HL-60 (cell line): ENCODE measurements around the gene ARHGEF17.

Experiments used
- DNase-seq, 2 experiments: peaks; one replicate each; pipeline ENCODE4 v3.0.0-alpha.2; 2010 to 2020; ENCODE audit warnings: low read depth in 1 of 2, low spot score in 1 of 2
- H3K27ac ChIP-seq: fragments of 250-450 bp; sonication (Bioruptor Pico); replicated peaks from 2 replicates; pipeline ENCODE4 v1.5.1; 2020; ENCODE audit warnings: mild to moderate bottlenecking, moderate library complexity
- H3K27me3 ChIP-seq: fragments of 250-450 bp; sonication (Bioruptor Pico); 2 replicates; pipeline ENCODE4 v1.5.1; 2021; ENCODE audit warnings: mild to moderate bottlenecking, moderate library complexity; ENCODE audit not compliant: insufficient read depth, poor library complexity, severe bottlenecking
- H3K4me3 ChIP-seq: replicated peaks from 2 replicates; pipeline ENCODE4 v1.5.1; 2011; ENCODE audit warnings: mild to moderate bottlenecking, control low read depth, low read length; ENCODE audit not compliant: insufficient read depth
- CTCF ChIP-seq: IDR thresholded peaks from one replicate; pipeline ENCODE4 v1.5.1; 2011; ENCODE audit warnings: low read length, control low read depth, inconsistent platforms; ENCODE audit not compliant: insufficient read depth
- GABPA ChIP-seq: IDR thresholded peaks from 2 replicates; pipeline ENCODE4 v1.6.1; 2012; ENCODE audit warnings: low read depth
- POLR2AphosphoS5 ChIP-seq: IDR thresholded peaks from 2 replicates; pipeline ENCODE4 v1.6.1; 2012; ENCODE audit warnings: low read depth
- SPI1 ChIP-seq: IDR thresholded peaks from 2 replicates; pipeline ENCODE4 v1.6.1; 2012; ENCODE audit warnings: low read depth, mild to moderate bottlenecking, borderline replicate concordance
- TF ChIP-seq, protein P1 (sequence below): IDR thresholded peaks from 2 replicates; pipeline ENCODE4 v1.6.1; 2012; ENCODE audit warnings: low read depth; ENCODE audit not compliant: insufficient replicate concordance

ARHGEF17 gene

GRCh38 chr11:73281201-73281741 is 26.8 kb upstream of the ARHGEF17 start:
- TF ChIP-seq SPI1 (0 out of 2 replicates have a peak, but pooled peaks have one; percentile 29), POLR2AphosphoS5 (no peak)
- H3K27me3 ChIP-seq = no peaks in the 10 kb centered on the region
- no peak for DNase-seq
- no peak overlapping the region for H3K27ac ChIP-seq
- no peak overlapping the region for H3K4me3 ChIP-seq

- TF ChIP-seq GABPA (no peak), SPI1 (no peak), CTCF (no peak), POLR2AphosphoS5 (no peak)
- TF ChIP-seq, protein P1, sequence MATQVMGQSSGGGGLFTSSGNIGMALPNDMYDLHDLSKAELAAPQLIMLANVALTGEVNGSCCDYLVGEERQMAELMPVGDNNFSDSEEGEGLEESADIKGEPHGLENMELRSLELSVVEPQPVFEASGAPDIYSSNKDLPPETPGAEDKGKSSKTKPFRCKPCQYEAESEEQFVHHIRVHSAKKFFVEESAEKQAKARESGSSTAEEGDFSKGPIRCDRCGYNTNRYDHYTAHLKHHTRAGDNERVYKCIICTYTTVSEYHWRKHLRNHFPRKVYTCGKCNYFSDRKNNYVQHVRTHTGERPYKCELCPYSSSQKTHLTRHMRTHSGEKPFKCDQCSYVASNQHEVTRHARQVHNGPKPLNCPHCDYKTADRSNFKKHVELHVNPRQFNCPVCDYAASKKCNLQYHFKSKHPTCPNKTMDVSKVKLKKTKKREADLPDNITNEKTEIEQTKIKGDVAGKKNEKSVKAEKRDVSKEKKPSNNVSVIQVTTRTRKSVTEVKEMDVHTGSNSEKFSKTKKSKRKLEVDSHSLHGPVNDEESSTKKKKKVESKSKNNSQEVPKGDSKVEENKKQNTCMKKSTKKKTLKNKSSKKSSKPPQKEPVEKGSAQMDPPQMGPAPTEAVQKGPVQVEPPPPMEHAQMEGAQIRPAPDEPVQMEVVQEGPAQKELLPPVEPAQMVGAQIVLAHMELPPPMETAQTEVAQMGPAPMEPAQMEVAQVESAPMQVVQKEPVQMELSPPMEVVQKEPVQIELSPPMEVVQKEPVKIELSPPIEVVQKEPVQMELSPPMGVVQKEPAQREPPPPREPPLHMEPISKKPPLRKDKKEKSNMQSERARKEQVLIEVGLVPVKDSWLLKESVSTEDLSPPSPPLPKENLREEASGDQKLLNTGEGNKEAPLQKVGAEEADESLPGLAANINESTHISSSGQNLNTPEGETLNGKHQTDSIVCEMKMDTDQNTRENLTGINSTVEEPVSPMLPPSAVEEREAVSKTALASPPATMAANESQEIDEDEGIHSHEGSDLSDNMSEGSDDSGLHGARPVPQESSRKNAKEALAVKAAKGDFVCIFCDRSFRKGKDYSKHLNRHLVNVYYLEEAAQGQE = no peak
- Histone ChIP-seq H3K4me3 (no peak overlapping the region), H3K27ac (no peak overlapping the region)
Measured at GRCh38 chr11:73281796-73282660, 26.0 kb upstream of the ARHGEF17 start.

GRCh38 chr11:73283276-73284000 is 24.6 kb upstream of the ARHGEF17 start:
- Histone ChIP-seq H3K27me3 (no peaks in the 10 kb centered on the region), H3K27ac (no peak overlapping the region), H3K4me3 (no peak overlapping the region)
- no peak for TF ChIP-seq CTCF
- no peak for TF ChIP-seq GABPA
- TF ChIP-seq, protein P1 = no peak
- peak; percentile 26; the same call in 1 of the 2 replicates for TF ChIP-seq SPI1
- TF ChIP-seq POLR2AphosphoS5 = no peak
- peak; percentile 32 to 54 for DNase-seq

More at GRCh38 chr11:73281796-73282660, 26.0 kb upstream of the ARHGEF17 start:
- H3K27me3 ChIP-seq = no peaks in the 10 kb centered on the region
- no peak for DNase-seq

- H3K27me3 ChIP-seq = no peaks in the 10 kb centered on the region
- H3K27ac ChIP-seq = no peak overlapping the region
- no peak for DNase-seq
- H3K4me3 ChIP-seq = no peak overlapping the region
- no peak for TF ChIP-seq GABPA
- no peak for TF ChIP-seq SPI1
- TF ChIP-seq, protein P1 = no peak
- no peak for TF ChIP-seq CTCF
- TF ChIP-seq POLR2AphosphoS5 = no peak
Measured at GRCh38 chr11:73284106-73284505, 24.0 kb upstream of the ARHGEF17 start.
